IMR-90 (cell line): Measurements from ENCODE around the gene KCNMB2. TPM values are rescaled to one million over a fixed set of nuclear protein-coding genes. Genes with fewer than 3 reads are reported as not detected.

Experiments used
- ATAC-seq: fragments of 200-7000 bp; cut with Tn5 transposase; 2 replicates; pipeline ENCODE4 v1.9.1; 2020; ENCODE audit warnings: low read depth, mild to moderate bottlenecking, moderate library complexity
- BruUV-seq: library from RNA; stranded (reverse); fragments of 400-500 nt; replicated peaks from 2 replicates; lab custom pipeline; 2021; lab: Mats Ljungman, UMichigan
- CTCF ChIA-PET: fragments of 300-600 bp; formaldehyde crosslinking; extraction: SDS; loops from one replicate; lab custom pipeline; 2021; ENCODE audit warnings: antibody characterized with exemption; lab: Yijun Ruan, JAX
- POLR2A ChIA-PET: fragments of 300-600 bp; sonication (Branson Sonifier 250); formaldehyde crosslinking; loops from one replicate; lab custom pipeline; 2022; ENCODE audit warnings: antibody characterized with exemption; ENCODE audit not compliant: unreplicated experiment; lab: Charles Lee
- DNase-seq: peaks from one replicate; pipeline ENCODE4 v3.0.0; 2013
- H2AFZ ChIP-seq: replicated peaks from 2 replicates; pipeline ENCODE3; 2013; ENCODE audit warnings: low read length, mild to moderate bottlenecking; ENCODE audit not compliant: poor library complexity
- H2AK5ac ChIP-seq: 2 replicates; pipeline ENCODE4 v1.6.1; 2013; ENCODE audit warnings: low read depth, low read length, inconsistent platforms
- H2AK9ac ChIP-seq: replicated peaks from 2 replicates; pipeline ENCODE3; 2013; ENCODE audit warnings: mild to moderate bottlenecking, low read depth, low read length, moderate library complexity; ENCODE audit not compliant: poor library complexity
- H2BK120ac ChIP-seq: 2 replicates; pipeline ENCODE4 v1.6.1; 2013; ENCODE audit warnings: low read depth, low read length, inconsistent platforms
- H2BK15ac ChIP-seq: 3 replicates; pipeline ENCODE4 v1.6.1; 2013; ENCODE audit warnings: low read depth, low read length, inconsistent platforms
- H2BK20ac ChIP-seq: 2 replicates; pipeline ENCODE4 v1.6.1; 2013; ENCODE audit warnings: low read depth, mild to moderate bottlenecking, inconsistent platforms, low read length, moderate library complexity
- H2BK5ac ChIP-seq: 2 replicates; pipeline ENCODE4 v1.6.1; 2013; ENCODE audit warnings: mild to moderate bottlenecking, low read depth, low read length, inconsistent platforms; ENCODE audit not compliant: poor library complexity, severe bottlenecking
- H3K14ac ChIP-seq: replicated peaks from 2 replicates; pipeline ENCODE4 v1.6.1; 2013; ENCODE audit warnings: low read depth, low read length, inconsistent platforms
- H3K18ac ChIP-seq: 2 replicates; pipeline ENCODE4 v1.6.1; 2013; ENCODE audit warnings: low read depth, low read length, control low read depth
- H3K23ac ChIP-seq: 2 replicates; pipeline ENCODE4 v1.6.1; 2013; ENCODE audit warnings: low read depth, low read length, inconsistent platforms
- H3K27ac ChIP-seq: 2 replicates; pipeline ENCODE4 v1.5.1; 2013; ENCODE audit warnings: mild to moderate bottlenecking, control low read depth, low read length; ENCODE audit not compliant: insufficient read depth
- H3K27me3 ChIP-seq: 2 replicates; pipeline ENCODE4 v1.6.1; 2013; ENCODE audit warnings: low read length; ENCODE audit not compliant: control insufficient read depth, insufficient read depth
- H3K36me3 ChIP-seq: 2 replicates; pipeline ENCODE4 v1.6.1; 2013; ENCODE audit warnings: low read length, mixed read lengths; ENCODE audit not compliant: control insufficient read depth, insufficient read depth
- H3K4ac ChIP-seq: 2 replicates; pipeline ENCODE4 v1.6.1; 2013; ENCODE audit warnings: low read depth, low read length, inconsistent platforms
- H3K4me1 ChIP-seq: 2 replicates; pipeline ENCODE4 v1.6.1; 2013; ENCODE audit warnings: low read length, mixed read lengths; ENCODE audit not compliant: control insufficient read depth, insufficient read depth
- H3K4me2 ChIP-seq: 2 replicates; pipeline ENCODE4 v1.6.1; 2013; ENCODE audit warnings: low read depth, mild to moderate bottlenecking, control low read depth, low read length, moderate library complexity
- H3K4me3 ChIP-seq: 2 replicates; pipeline ENCODE4 v1.5.1; 2013; ENCODE audit warnings: low read depth, mild to moderate bottlenecking, control low read depth, low read length, moderate library complexity; ENCODE audit not compliant: insufficient read depth
- H3K56ac ChIP-seq: 2 replicates; pipeline ENCODE4 v1.6.1; 2013; ENCODE audit warnings: low read length, inconsistent platforms; ENCODE audit not compliant: insufficient read depth; ENCODE audit errors: extremely low read depth
- H3K79me1 ChIP-seq, 2 experiments: 2 replicates each; pipeline ENCODE4 v1.6.1; 2013; ENCODE audit warnings: low read length in 2 of 2, inconsistent platforms in 1 of 2, low read depth in 1 of 2
- H3K9ac ChIP-seq: 2 replicates; pipeline ENCODE4 v1.6.1; 2013; ENCODE audit warnings: low read depth, low read length, control low read depth
- H3K9me1 ChIP-seq: 2 replicates; pipeline ENCODE4 v1.6.1; 2013; ENCODE audit warnings: low read length, inconsistent platforms; ENCODE audit not compliant: insufficient read depth
- H3K9me3 ChIP-seq: 2 replicates; pipeline ENCODE4 v1.6.1; 2013; ENCODE audit warnings: low read length; ENCODE audit not compliant: control insufficient read depth, insufficient read depth
- H4K20me1 ChIP-seq: 2 replicates; pipeline ENCODE4 v1.6.1; 2013; ENCODE audit warnings: low read length, inconsistent platforms; ENCODE audit not compliant: insufficient read depth
- H4K5ac ChIP-seq: 2 replicates; pipeline ENCODE4 v1.6.1; 2013; ENCODE audit warnings: mild to moderate bottlenecking, low read depth, low read length, control low read depth
- H4K8ac ChIP-seq, 2 experiments: 2 replicates each; pipeline ENCODE4 v1.6.1; 2013; ENCODE audit warnings: low read depth in 2 of 2, low read length in 2 of 2, control low read depth in 1 of 2, inconsistent platforms in 1 of 2
- H4K91ac ChIP-seq: 2 replicates; pipeline ENCODE4 v1.6.1; 2013; ENCODE audit warnings: low read depth, low read length, inconsistent platforms; ENCODE audit not compliant: insufficient read depth
- BHLHE40 ChIP-seq: fragments of 150-350 bp; IDR thresholded peaks from 2 replicates; pipeline ENCODE4 v1.6.1; 2016; ENCODE audit warnings: mild to moderate bottlenecking, low read depth, low read length
- CTCF ChIP-seq: conservative IDR thresholded peaks from 2 replicates; pipeline ENCODE4 v1.5.1; 2012; ENCODE audit warnings: mild to moderate bottlenecking, low read depth, low read length, improper control_type of control experiment
- ELK1 ChIP-seq: fragments of 150-350 bp; IDR thresholded peaks from 2 replicates; pipeline ENCODE4 v1.6.1; 2016; ENCODE audit warnings: low read depth, mild to moderate bottlenecking, low read length, moderate library complexity, borderline replicate concordance
- MAFK ChIP-seq: IDR thresholded peaks from 2 replicates; pipeline ENCODE4 v1.6.1; 2012; ENCODE audit warnings: low read depth, low read length, improper control_type of control experiment
- NFE2L2 ChIP-seq: fragments of 150-350 bp; IDR thresholded peaks from 2 replicates; pipeline ENCODE4 v1.6.1; 2016; ENCODE audit warnings: low read depth, mild to moderate bottlenecking, low read length
- POLR2A ChIP-seq: IDR thresholded peaks from 2 replicates; pipeline ENCODE4 v1.6.1; 2012; ENCODE audit warnings: mild to moderate bottlenecking, low read depth, low read length
- RAD21 ChIP-seq: IDR thresholded peaks from 2 replicates; pipeline ENCODE4 v1.6.1; 2012; ENCODE audit warnings: low read length, improper control_type of control experiment
- RCOR1 ChIP-seq: IDR thresholded peaks from 2 replicates; pipeline ENCODE4 v1.6.1; 2012; ENCODE audit warnings: mild to moderate bottlenecking, low read length, improper control_type of control experiment; ENCODE audit not compliant: insufficient replicate concordance
- USF2 ChIP-seq: fragments of 150-350 bp; IDR thresholded peaks from 2 replicates; pipeline ENCODE4 v1.6.1; 2017; ENCODE audit warnings: mild to moderate bottlenecking, antibody characterized with exemption, low read length, low read depth
- WGBS, 2 experiments: methylation state at CpG; one replicate each; pipeline versions ENCODE4 v1.1.5 to v1.1.7; 2013; ENCODE audit warnings: missing lambda C conversion rate in 2 of 2; ENCODE audit not compliant: insufficient read length in 1 of 2; ENCODE audit errors: extremely low coverage in 2 of 2; 5-methylcytosine and 5-hydroxymethylcytosine counted together
- dilution Hi-C: fragments of 300-500 bp; cut with HindIII; formaldehyde crosslinking; loops from one replicate; pipeline ENCODE4 v1.14.3; 2018; ENCODE audit warnings: low sequenced_read_pairs; ENCODE audit not compliant: unreplicated experiment
- in situ Hi-C: fragments of 300-500 bp; cut with MboI; formaldehyde crosslinking; loops from 3 replicates; pipeline ENCODE4 v1.14.3; 2019; ENCODE audit warnings: low sequenced_read_pairs, inconsistent platforms, mixed read lengths
- intact Hi-C: fragments of 100-400 bp; cut with micrococcal nuclease; formaldehyde crosslinking; loops from 2 replicates; pipeline ENCODE4 v1.10.0; 2022
- polyA plus RNA-seq, 3 experiments: library from polyadenylated mRNA; depleted of rRNA; stranded (reverse); fragments of >200 nt; gene quantifications; 2 replicates each; pipeline ENCODE4 v1.2.3, GENCODE V29; 2012; ENCODE audit warnings: low replicate concordance in 1 of 3
- total RNA-seq: library from RNA; depleted of rRNA; stranded (reverse); fragments of >200 nt; gene quantifications from 2 replicates; pipeline ENCODE4 v1.2.3, GENCODE V29; 2012

KCNMB2 gene
- total and polyA plus RNA-seq, 2 of the 4 experiments (the other 2 are of a cell fraction), result not detected

GRCh38 chr3:178833695-178834094 is 297.5 kb downstream of the KCNMB2 start:
- Histone ChIP-seq H3K18ac (no peak overlapping the region), H3K4ac (no peak overlapping the region), H3K4me2 (no peak overlapping the region), H2AK9ac (no peak overlapping the region), H3K14ac (no peak overlapping the region), H3K9me1 (no peaks in the 10 kb centered on the region), H2AK5ac (no peak overlapping the region), H2BK15ac (no peak overlapping the region), H2BK5ac (no peak overlapping the region), H3K4me1 (no peaks in the 10 kb centered on the region), H3K9ac (no peak overlapping the region), H2AFZ (no peak overlapping the region), H4K5ac (no peak overlapping the region), H4K91ac (no peak overlapping the region), H3K27me3 (no peaks in the 10 kb centered on the region), H3K23ac (no peak overlapping the region), H3K36me3 (no peaks in the 10 kb centered on the region), H3K56ac (no peak overlapping the region), H4K8ac (no peak overlapping the region), H3K4me3 (no peak overlapping the region), H3K27ac (no peak overlapping the region), H2BK120ac (no peak overlapping the region), H4K20me1 (no peaks in the 10 kb centered on the region), H3K79me1 (no peaks in the 10 kb centered on the region), H2BK20ac (no peak overlapping the region), H3K9me3 (no peaks in the 10 kb centered on the region)
- CTCF ChIA-PET, result no interaction called here
- TF ChIP-seq CTCF (no peak), USF2 (no peak), RCOR1 (no peak), ELK1 (no peak), BHLHE40 (no peak), POLR2A (no peak), NFE2L2 (no peak), MAFK (no peak), RAD21 (no peak)
- no TSS peak for BruUV-seq
- POLR2A ChIA-PET, result no interaction called here
- no CpG with 5 or more reads among the region's 1 CpG for WGBS, 2 experiments
- intact Hi-C loops (no loop called here), dilution Hi-C loops (no loop called here), in situ Hi-C loops (no loop called here)
- ATAC-seq (no peak), DNase-seq (no peak)
